Measurements from ENCODE around the gene DRG2. TPM values are rescaled to one million over a fixed set of nuclear protein-coding genes. Genes with fewer than 3 reads are reported as not detected.

Gene DRG2
- total and polyA plus RNA-seq, 9 of the 15 experiments (the other 6 are each of a cell fraction or from before 2014, with no cell fraction given) = 6.6 to 36.7 (median 26.1) TPM

GRCh38 chr17:18145811-18146210, 58.1 kb downstream of the DRG2 start:
- Histone ChIP-seq H2AFZ (ENCODE audit: low read depth, low read length) (no peak overlapping the region), H3K9me1 (ENCODE audit: control insufficient read depth, insufficient read depth, low read length) (no peaks in the 10 kb centered on the region), H3K79me2 (ENCODE audit: control insufficient read depth, insufficient read depth, low read length) (no peaks in the 10 kb centered on the region), H3K27me3 (ENCODE audit: control insufficient read depth in 2 of 2, insufficient read depth in 2 of 2, low read length in 2 of 2) (no peaks in the 10 kb centered on the region), H4K20me1 (replicated peaks; ENCODE audit: control insufficient read depth, insufficient read depth, low read length) (peaks cover 4% of the 10 kb centered on the region; the same call in 1 of the 2 replicates), H3K4me2 (ENCODE audit: insufficient read depth, low read length) (no peak overlapping the region), H3K9me3 (replicated peaks; ENCODE audit: control insufficient read depth, insufficient read depth, low read depth, low read length) (no peaks in the 10 kb centered on the region), H3K9ac (ENCODE audit: insufficient read depth in 1 of 2, low read depth in 2 of 2, low read length in 2 of 2) (no peak overlapping the region; a peak in 1 of 4 replicates), H3K4me1 (replicated peaks in 1 of 2; ENCODE audit: control insufficient read depth in 2 of 2, insufficient read depth in 2 of 2, low read length in 2 of 2) (peaks cover 0 to 20% of the 10 kb centered on the region in 2 experiments; a peak in 3 of 5 replicates), H3K27ac (ENCODE audit: extremely low read depth, low read depth, low read length) (no peak overlapping the region), H3K36me3 (ENCODE audit: control insufficient read depth, insufficient read depth, low read length) (no peaks in the 10 kb centered on the region), H3K4me3 (no peak overlapping the region)
- intact Hi-C loops (cut with micrococcal nuclease) (loop anchor here (10.0 kb wide), 1 partner anchor 179 kb away; no protein-coding TSS in a partner anchor), in situ Hi-C loops (cut with MboI) (no loop called here)
- FAIRE-seq (no peak), ATAC-seq (no peak), DNase-seq (ENCODE audit: extremely low read depth in 1 of 4, low spot score in 3 of 4) (no peak)
- ChIA-PET POLR2A (interaction anchor here (0.7 kb wide), 1 partner anchor 64 kb away, joined by 3 read pairs; no protein-coding TSS in a partner anchor), CTCF (ENCODE audit: low intra/inter-chr PET ratio) (no interaction called here)
- BruUV-seq (replicated peaks) = no TSS peak
- no peak for TF ChIP-seq ZNF212 (CRISPR knock-in tag; IDR thresholded peaks at IDR 0.05)
- no peak for TF ChIP-seq POLR2AphosphoS5 (IDR thresholded peaks at IDR 0.05; ENCODE audit: control insufficient read depth, insufficient read depth, low read depth, low read length)
- no peak for TF ChIP-seq SIRT6 (IDR thresholded peaks at IDR 0.05; ENCODE audit: low read depth, low read length)
- no peak for TF ChIP-seq RBBP5 (IDR thresholded peaks at IDR 0.05; ENCODE audit: borderline replicate concordance, insufficient read depth, low read length, poor library complexity, severe bottlenecking)
- 64% methylated on average over 9 of the region's 13 CpGs for WGBS (ENCODE audit: insufficient coverage, low coverage, missing lambda C conversion rate)

GRCh38 chr17:18146259-18146658, 58.5 kb downstream of the DRG2 start:
- no peak overlapping the region for H2AFZ ChIP-seq (ENCODE audit: low read depth, low read length)
- H3K4me2 ChIP-seq (ENCODE audit: insufficient read depth, low read length) = no peak overlapping the region
- H3K79me2 ChIP-seq (ENCODE audit: control insufficient read depth, insufficient read depth, low read length) = no peaks in the 10 kb centered on the region
- no peaks in the 10 kb centered on the region for H3K36me3 ChIP-seq (ENCODE audit: control insufficient read depth, insufficient read depth, low read length)
- H3K27ac ChIP-seq (ENCODE audit: extremely low read depth, low read depth, low read length) = no peak overlapping the region
- ChIA-PET POLR2A (interaction anchor here (0.9 kb wide), 1 partner anchor 20 kb away, joined by 3 read pairs; no protein-coding TSS in a partner anchor), CTCF (ENCODE audit: low intra/inter-chr PET ratio) (no interaction called here)
- no peaks in the 10 kb centered on the region for H3K27me3 ChIP-seq (ENCODE audit: control insufficient read depth in 2 of 2, insufficient read depth in 2 of 2, low read length in 2 of 2)
- intact Hi-C loops (cut with micrococcal nuclease) = loop anchor here (10.0 kb wide), 1 partner anchor 179 kb away; no protein-coding TSS in a partner anchor
- H3K9ac ChIP-seq (ENCODE audit: insufficient read depth in 1 of 2, low read depth in 2 of 2, low read length in 2 of 2) = no peak overlapping the region
- ATAC-seq (no peak), FAIRE-seq (no peak), DNase-seq (ENCODE audit: extremely low read depth in 1 of 4, low spot score in 3 of 4) (no peak)
- peaks cover 0 to 21% of the 10 kb centered on the region in 2 experiments; a peak in 2 of 5 replicates for H3K4me1 ChIP-seq (replicated peaks in 1 of 2; ENCODE audit: control insufficient read depth in 2 of 2, insufficient read depth in 2 of 2, low read length in 2 of 2)
- H3K4me3 ChIP-seq = no peak overlapping the region
- BruUV-seq (replicated peaks) = no TSS peak
- no peaks in the 10 kb centered on the region for H3K9me3 ChIP-seq (replicated peaks; ENCODE audit: control insufficient read depth, insufficient read depth, low read depth, low read length)
- in situ Hi-C loops (cut with MboI) = no loop called here
- WGBS (ENCODE audit: insufficient coverage, low coverage, missing lambda C conversion rate) = 56% methylated on average over 2 of the region's 2 CpGs
- H4K20me1 ChIP-seq (replicated peaks; ENCODE audit: control insufficient read depth, insufficient read depth, low read length) = 0 out of 2 replicates have a peak, but pooled peaks cover 4% of the 10 kb centered on the region
- H3K9me1 ChIP-seq (ENCODE audit: control insufficient read depth, insufficient read depth, low read length) = no peaks in the 10 kb centered on the region
- TF ChIP-seq FIP1L1 (IDR thresholded peaks at IDR 0.05; ENCODE audit: low read depth, low read length, poor library complexity, severe bottlenecking) (no peak), ZNF224 (CRISPR knock-in tag; IDR thresholded peaks at IDR 0.05) (no peak), FOXA1 (IDR thresholded peaks at IDR 0.05; ENCODE audit: borderline replicate concordance) (no peak), ZNF217 (CRISPR knock-in tag; IDR thresholded peaks at IDR 0.05) (no peak), DACH1 (IDR thresholded peaks at IDR 0.05; ENCODE audit: partially characterized antibody) (no peak), TSC22D4 (tag; IDR thresholded peaks at IDR 0.05) (no peak), HOXB6 (CRISPR knock-in tag; IDR thresholded peaks at IDR 0.05; ENCODE audit: borderline replicate concordance) (no peak), ESRRA (IDR thresholded peaks at IDR 0.05; ENCODE audit: borderline replicate concordance, low read depth) (no peak), PYGO2 (tag; IDR thresholded peaks at IDR 0.05) (no peak)
